GM19452 (cell line): Measurements from ENCODE around the gene ABCD4.
"Not testable (repeated sequence)": the region's sequence is repeated elsewhere in the genome, so short reads cannot be mapped to it uniquely, and the experiment has no call there.

ENCODE experiments used
- ATAC-seq: cut with Tn5 transposase; IDR thresholded peaks from one replicate; pipeline ENCODE4 v1.9.1; 2021; ENCODE audit not compliant: unreplicated experiment

The ABCD4 gene

DNA sequence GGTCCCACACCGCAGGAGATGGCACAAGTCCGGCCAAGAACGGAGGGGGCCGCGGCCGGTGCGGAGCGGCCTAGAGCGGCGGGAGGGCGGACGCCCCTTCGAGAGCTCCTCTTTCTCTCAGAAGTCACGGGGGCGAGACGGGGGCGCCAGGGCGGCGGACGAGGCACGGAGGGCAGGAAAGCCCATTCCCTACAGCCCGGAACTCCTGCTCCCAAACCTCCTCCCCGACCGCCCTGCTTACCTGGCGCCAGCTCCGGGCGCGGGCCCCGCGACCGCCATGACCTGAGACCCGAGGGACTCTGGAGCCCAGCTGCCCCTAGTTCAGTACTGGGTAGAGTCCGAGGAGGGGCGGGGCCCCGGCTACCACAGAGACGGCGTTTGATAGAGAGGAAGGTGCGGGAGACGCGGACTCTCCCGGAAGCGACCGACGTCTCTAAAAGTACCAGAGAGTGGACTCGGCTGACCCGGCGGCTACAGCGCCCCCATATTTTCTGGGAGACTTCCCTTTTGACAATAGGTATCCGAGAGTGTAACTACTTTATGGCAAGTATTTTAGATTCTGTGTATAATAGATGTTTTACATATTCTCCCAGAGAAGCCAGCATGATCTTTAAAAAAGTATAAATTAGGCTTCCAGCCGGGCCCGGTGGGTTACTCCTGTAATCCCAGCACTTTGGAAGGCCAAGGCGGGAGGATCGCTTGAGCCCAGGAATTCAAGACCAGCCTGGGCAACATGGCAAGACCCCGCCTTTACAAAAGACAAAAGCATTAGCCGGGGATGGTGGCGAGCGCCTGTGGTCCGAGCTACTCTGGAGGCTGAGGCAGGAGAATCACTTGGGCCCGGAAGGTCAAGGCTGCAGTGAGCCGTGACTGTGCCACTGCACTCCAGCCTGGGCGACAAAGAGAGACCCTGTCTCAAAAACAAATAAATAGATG, at the start of gene ABCD4:
TSS of gene ABCD4 (minus strand) at position 301 of the 936 bp plus-strand sequence. CDS start at position 279, 22 bp downstream.
- ATAC-seq, result peak; percentile 97

DNA sequence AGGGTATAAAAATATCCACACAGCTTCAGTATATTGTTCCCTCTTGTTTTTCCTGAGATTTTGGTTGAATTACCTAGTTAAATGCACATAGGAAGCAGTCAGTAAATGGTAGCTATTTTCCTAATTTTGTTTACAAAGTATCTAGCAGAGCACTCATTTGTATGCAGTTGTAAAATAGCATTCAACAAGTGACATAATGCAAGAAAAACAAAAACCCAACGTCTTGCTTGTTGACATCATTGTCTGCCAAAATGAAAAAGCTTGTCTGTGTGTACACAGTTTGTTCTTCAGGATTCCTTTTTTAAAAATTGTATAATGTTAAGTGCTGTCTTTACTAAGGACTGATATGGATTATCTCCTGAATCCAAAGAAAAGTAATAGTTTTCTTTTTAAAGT, 48.2 kb upstream of the ABCD4 start:
- ATAC-seq, result no peak

DNA sequence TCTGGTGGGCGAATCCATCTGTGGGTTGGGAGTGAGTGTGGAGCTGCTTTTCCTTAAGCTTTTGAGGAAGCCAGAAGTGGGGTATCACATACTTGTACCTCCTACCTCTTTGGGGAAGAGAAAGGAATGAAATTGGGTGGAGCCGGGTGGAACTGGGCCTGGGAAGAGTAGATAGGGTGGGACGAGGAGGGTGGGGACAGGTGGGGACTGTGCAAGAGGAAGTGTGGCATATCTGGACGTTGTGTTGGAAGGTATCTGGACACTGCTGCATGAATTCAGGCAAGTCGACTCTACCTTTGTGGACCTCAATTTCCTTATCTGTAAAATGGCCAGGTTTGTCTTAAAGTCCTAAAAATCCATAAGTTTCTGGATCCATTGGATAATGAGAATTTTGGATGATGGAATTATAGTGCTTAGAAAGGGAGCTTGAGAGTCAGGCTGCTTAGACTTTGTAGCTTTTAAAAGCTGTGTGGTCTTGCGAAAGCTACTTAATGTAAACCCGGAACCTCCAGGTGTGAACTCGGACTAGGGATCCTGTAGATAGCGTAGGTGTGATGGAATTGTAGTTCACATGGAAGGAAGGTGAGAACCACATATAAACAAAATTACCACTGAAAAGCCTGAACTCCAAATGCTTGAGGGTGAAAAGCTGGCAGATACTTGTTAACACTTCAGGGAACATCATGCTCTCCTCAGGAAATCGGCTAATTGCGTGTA, 47.6 kb upstream of the ABCD4 start:
- no peak for ATAC-seq

DNA sequence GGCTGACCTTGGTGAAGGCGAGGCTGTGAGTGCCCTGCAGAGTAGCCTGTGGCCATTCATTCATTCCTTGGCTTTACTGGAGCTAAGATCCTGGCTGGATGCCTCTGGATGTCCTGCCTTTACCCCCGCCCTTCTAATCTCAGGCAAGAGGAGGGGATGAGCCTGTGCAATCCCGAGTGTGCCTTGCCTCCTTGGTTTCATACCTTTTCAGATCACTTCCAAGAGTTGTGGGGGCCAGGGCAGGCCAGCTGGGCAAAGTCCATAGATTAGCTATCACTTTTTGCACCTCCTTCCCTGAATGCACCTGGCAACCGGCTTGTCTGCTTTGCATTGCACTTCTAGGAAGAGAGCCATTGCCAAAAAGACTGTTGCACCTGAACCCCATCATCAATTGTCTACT, 47.0 kb upstream of the ABCD4 start:
- ATAC-seq, result no peak

DNA sequence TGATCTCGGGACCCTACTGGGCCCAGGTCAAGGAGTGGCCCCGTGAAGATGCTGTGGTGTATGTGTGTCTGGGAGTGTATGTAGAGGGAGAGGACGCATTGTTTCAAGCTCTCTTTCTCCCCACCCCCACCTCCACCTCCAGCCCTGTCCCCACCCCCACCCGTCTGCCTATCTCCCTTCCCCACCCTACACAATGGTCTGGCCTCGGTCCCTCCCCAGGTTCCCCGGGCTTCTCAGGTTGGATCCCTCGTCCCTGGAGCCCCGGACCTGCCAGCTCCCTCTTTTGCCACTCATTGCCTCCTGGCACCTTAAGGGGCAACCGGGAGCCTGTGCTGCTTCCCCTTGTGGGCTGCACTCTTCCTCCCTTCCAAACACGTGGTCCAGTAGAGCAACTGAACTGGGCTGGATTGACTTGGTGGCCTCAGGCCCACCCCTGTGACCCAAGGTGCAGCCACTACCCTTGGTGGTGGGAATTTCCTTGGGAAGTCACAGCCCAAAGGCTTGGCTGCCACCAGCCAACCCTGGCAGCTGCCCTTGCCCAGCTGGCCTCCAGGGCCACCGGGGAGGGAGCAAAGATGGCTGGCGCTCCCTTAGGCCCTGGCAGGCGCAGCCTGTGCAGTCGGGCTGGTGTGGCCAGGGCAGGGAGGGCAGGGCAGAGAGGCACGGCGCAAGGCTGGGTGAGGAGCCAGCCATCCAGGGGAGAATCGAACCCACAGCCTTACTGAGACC, 46.2 kb upstream of the ABCD4 start:
- ATAC-seq, result no peak

DNA sequence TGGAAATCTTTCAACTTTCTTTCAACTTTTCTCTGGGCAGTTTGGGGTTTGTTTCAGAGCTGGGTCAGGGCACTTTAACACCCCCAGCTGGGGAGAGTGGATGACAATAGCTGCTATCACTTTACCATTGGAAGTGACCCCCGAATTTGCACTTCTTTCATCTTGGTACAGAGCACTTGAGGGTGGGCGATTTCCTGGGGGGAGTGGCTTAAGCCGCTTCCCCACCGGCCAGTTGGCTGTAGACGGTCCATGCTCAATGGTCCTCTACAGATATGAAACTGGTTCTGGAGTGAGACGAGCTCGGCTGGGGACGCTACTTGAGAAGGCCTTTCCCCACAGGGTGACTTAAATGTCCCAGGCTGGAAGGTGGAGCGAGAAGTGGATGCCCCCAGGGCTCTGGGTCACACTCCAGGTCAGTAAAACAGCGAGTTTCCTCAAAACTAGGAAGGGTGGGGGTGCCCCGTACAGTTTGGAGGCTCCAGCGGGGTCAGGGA, 45.6 kb upstream of the ABCD4 start, which contains the start of gene VRTN:
TSS of gene VRTN (plus strand) at position 231 of the 494 bp plus-strand sequence. CDS start 8,313 bp downstream, outside the sequence.
- ATAC-seq, result no peak

DNA sequence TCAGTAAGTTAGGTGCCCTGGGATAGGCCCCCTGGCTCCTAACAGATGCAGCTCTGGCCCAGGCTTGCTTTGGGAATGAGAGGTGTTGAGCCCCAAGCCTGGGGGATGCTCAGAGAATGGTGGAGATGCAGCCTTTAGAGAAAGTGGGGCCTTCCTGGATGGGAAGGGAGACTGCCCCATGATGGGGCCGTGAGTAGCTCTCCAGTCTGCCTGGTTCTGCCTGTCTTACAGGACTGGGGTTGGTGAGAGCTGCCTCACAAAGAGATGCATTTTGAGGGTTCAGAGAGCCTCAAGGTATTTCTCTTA, 45.0 kb upstream of the ABCD4 start:
- no peak for ATAC-seq

DNA sequence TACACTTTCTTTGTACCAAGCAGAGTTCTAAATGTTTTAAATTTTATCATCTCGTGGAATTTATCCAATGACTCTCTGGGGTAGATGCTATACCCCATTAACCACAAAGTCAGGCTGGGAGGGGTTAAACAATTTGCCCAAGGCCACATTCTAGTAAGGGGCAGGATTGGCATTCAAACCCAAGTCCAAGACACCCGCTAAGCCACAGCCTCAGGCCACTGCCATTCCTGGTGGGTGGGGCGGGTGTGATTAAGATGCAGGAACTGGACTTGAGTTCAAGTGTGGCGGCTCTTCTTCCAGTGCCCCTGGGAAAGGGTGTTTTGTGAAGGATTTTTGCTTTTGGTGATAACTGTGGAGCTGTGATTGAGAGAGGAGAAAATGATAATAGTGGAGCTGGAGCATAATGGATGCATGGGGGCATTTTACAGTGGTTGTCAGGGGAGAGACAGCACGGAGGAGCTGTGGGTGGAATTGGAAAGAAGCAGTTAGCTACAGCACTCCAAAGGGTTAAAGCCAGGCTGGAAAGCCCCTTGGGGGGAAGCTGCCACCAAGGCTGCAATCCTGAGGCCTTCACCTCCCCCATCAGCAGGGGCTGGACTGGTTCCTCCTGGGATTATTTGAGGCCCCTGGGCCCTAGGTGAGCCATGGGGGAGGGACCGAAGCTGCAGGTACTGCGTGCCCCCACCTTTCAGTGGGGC, 44.5 kb upstream of the ABCD4 start:
- ATAC-seq, result no peak

DNA sequence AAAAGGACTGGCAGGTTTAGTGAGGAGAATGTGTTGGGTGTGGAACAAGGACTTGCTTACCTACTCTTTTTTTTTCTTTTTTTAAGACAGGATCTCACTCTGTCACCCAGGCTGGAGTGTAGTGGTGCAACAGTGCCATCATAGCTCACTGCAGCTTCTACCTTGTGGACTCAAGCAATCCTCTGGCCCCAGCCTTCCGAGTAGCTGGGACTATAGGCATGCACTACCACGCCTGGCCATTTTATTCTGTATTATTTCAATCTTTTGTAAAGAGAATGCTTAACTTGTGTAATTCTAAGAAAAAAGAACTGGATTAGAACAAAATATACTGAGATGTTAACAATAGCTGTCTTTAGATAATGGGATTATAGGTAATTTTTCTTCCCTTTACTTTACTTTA, 43.6 kb upstream of the ABCD4 start:
- ATAC-seq, result no peak

DNA sequence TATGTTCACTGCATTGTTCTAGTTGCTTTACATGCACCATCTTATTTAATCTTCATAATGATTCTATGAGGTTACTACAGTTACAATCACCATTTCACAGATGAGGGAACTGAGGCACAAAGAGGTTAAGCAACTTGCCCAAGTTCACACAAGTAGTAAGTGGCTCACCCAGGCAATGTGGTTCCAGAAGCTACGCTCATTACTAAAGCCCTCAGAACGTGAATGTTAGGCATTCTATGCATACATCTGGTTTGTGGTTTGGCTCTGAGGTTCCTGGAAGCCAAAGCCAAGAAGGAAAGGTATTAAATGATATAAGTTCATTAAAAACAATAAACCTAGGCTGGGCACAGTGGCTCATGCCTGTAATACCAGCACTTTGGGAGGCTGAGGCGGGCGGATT, 31.2 kb upstream of the ABCD4 start:
- no peak for ATAC-seq

DNA sequence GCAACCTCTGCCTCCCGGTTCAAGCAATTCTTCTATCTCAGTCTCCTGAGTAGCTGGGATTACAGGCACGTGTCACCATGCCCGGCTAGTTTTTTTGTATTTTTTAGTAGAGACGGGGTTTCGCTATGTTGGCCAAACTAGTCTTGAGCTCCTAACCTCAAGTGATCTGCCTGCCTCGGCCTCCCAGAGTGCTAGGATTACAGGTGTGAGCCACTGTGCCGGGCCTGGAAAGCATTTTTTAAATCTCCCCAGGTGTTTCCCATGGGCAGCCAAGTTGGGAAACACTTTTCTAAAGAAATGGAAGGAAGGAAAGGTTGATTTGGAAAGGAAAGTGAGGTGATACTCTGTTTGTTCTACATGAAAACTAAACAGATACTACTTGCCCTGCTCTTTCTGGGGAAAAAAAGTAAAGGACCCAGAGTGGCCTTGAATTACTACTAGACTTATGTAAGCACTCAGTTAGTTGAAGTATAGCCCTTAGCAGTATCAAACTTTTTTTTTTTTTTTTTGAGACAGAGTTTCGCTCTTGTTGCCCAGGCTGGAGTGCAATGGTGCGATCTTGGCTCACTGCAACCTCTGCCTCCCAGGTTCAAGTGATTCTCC, 27.3 kb upstream of the ABCD4 start:
- not testable (repeated sequence) for ATAC-seq

DNA sequence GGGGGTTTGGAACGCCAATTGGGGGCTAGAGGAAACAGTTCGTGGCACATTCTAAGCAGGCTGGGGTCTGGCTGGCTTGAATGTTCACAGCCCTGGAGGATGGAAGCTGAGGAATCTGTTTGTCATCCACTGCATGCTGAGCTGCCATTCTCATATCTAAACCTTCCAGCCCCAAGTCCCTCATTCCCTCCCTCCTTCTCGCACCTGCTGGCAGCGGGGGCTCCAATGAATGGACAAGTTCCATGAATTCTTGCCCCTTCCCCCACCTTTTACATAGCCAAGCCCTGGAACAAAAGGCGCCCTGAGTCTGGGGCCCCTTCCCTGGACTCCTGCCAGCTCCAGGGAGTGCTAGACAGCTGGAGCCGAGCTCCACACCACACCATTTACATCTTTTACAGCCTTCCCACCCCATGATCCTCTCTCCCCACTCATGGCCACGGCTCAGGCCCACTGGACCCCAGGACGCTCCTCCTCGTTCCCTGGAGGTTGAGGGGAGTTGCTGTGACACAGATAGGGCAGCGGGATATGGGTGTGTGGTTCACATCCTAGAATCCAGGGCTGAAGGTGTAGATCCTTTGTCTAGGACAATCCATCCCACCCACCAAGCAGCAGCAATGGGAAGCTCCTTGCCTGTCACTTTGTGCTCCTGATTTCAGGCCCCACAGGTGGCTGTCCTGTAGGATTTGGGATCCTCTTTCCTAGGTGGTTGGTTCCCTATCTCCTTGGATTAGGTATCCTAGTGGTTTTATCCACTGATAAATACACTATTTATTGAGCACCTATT, 23.8 kb upstream of the ABCD4 start:
- no peak for ATAC-seq

DNA sequence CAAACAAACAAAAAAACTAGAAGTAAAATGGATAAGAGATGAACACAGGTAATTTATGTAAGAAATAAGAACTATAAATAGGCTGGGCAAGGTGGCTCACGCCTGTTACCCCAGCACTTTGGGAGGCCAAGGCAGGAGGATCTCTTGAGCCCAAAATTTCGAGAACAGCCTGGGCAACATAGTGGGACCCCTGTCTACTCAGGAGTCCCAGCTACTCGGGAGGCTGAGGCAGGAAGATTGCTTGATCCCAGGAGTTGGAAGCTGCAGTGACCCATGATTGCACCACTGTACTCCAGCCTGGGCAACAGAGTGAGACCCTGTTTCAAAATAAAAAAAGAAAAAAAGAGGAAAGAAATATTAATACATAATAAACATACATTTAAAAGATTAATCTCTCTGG, 22.7 kb upstream of the ABCD4 start:
- no peak for ATAC-seq

DNA sequence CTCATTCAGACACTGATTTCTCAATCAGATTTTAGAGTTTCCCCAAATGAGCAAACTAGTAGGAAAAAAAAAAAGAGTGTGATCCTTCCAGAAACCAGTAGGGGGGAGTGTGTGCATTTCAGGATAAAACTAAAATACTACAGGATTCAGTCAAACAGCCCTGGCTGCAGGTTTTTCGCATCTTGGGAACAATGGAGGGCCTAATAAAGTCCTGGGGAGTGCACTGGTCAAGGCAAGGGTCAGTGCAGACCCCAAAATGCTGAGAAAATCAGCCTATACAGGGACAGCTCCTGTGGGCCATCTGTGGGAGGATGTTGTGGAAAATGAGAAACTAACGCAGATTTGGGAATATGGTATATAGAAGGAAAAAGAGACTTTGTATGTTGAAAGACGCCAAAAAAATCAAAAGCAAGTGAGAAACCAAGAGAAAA, 22.2 kb upstream of the ABCD4 start:
- ATAC-seq, result no peak

DNA sequence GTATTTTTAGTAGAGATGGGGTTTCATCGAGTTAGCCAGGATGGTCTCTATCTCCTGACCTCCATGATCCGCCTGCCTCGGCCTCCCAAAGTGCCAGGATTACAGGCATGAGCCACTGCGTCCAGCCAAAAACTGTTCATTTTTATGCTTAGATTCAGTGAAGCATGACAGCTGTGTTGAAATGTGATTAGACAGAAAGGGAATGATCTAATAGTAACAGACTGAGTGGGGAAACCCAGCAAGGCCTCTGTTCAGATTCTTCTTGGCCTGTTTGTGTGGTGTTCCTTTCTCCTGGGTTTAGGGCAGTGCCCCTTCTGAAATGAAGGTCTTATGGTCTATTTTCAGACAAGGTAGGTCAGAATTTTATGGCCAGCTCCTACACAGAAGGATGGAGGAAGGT, 11.8 kb upstream of the ABCD4 start:
- no peak for ATAC-seq

DNA sequence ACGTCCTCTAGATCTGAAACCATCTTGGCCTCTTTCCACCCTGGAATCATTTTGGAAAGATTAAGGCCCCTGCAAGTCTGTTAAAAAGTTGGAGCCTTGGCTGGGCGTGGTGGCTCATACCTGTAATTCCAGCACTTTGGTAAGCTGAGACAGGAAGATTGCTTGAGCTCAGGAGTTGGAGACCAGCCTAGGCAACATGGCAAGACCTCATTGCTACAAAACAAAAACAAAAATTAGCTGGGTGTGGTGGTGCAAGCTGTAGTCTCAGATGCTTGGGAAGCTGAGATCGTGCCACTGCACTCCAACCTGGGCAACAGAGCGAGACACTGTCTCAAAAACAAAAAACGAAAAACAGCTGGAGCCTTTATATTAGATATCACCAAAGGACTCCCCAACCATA, 10.9 kb upstream of the ABCD4 start:
- ATAC-seq, result no peak

DNA sequence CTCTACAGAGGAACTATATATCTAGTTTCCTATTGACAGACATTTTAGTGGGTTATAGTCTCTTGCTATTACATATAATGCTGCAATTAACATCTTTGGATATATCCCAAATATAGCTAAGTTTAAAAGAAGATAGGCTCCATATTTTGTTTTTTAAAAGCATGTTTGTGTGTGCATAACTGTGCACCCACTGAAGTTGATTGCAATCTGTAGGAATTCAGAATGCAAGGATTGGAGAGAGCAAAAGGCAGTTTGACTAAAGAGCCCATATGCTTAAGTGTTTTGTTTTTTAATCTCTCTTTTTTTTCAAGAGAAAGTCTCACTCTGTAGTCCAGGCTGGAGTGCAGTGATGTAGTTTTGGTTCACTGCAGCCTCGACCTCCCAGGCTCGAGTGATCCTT, 9.4 kb upstream of the ABCD4 start:
- no peak for ATAC-seq

DNA sequence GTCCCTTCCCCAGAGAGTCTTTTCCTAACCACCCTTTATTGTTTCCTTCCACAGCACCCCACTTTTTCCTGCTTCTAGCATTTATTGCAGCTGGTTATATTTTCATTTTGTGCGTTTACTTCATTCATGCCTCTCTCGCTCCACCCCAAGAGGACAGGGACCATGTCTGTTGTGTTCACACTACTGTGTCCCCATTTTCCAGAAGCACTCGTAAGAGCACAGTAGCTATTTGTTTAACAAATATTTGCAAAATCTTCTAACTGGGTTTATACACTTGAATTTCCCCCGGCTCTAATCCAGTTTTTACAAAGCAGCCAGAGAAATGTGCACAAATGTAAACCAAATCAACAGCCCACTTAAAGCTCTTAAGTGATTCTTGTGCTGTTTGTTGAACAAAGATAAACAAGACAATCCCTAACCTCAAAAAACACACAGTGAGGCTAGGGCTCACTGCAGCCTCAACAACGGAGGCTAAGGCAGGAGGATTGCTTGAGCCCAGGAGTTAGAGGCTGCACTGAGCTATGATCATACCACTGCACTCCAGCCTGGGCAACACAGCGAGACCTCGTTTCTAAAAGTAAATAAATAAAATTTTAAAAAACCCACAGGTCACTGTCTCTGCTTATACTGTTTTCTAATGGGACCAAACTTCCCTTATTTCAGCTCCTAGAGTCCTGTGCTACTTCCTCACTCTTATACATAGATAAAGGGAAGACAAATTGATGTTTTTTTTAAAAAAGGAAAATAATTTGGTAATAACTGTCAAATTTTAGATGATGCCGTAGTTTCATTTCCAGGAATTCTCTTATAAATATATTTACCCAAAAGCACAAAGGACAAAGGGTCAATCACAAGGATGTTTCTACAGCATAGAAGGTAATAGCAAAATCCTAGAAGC, 6.6 kb upstream of the ABCD4 start:
- no peak for ATAC-seq

DNA sequence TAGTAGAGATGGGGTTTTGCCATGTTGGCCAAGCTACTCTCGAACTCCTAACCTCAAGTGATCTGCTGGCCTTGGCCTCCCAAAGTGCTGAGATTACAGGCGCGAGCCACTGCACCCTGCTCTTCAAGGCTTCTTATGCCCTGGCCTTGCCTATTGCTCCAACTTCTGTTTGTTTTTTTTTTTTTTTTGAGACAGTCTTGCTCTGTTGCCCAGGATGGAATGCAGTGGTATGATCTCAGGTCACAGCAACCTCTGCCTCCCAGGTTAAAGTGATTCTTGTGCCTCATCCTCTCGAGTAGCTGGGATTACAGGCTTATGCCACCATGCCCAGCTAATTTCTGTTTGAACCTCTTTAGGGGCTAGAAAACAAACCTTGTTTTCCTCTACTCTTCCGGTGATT, 6.0 kb upstream of the ABCD4 start:
- no peak for ATAC-seq
